ENCODE results near the gene FAM32A.

Gene FAM32A

GRCh38 chr19:16185123-16185767, at the start of gene FAM32A:
TSS of gene FAM32A (plus strand) at chr19:16185410. CDS start at chr19:16185443, 33 bp downstream.
- H3K27ac ChIP-seq (ENCODE audit: low read depth, low read length): peak within 1 kb of the TSS; percentile 82
- peaks cover 29% of the 10 kb centered on the region for H3K36me3 ChIP-seq (ENCODE audit: control insufficient read depth, insufficient read depth, low read length)
- H3K4me3 ChIP-seq (ENCODE audit: low read depth, low read length): peak within 1 kb of the TSS; percentile 84
- H3K9ac ChIP-seq (ENCODE audit: low read depth, low read length): peak within 1 kb of the TSS; percentile 88
- no peaks in the 10 kb centered on the region for H3K9me3 ChIP-seq (ENCODE audit: control insufficient read depth, insufficient read depth, low read length)
- peaks cover 2% of the 10 kb centered on the region; the same call in 1 of the 2 replicates for H3K4me1 ChIP-seq (ENCODE audit: control insufficient read depth, insufficient read depth, low read length)
- no peaks in the 10 kb centered on the region for H3K27me3 ChIP-seq (ENCODE audit: control insufficient read depth, insufficient read depth, low read length)

GRCh38 chr19:16135430-16136127, 49.6 kb upstream of the FAM32A start:
- Histone ChIP-seq H3K27me3 (ENCODE audit: control insufficient read depth, insufficient read depth, low read length) (no peaks in the 10 kb centered on the region), H3K4me1 (ENCODE audit: control insufficient read depth, insufficient read depth, low read length) (no peaks in the 10 kb centered on the region), H3K4me3 (ENCODE audit: low read depth, low read length) (no peak overlapping the region), H3K9ac (ENCODE audit: low read depth, low read length) (no peak overlapping the region), H3K27ac (ENCODE audit: low read depth, low read length) (no peak overlapping the region), H3K36me3 (ENCODE audit: control insufficient read depth, insufficient read depth, low read length) (peaks cover 36% of the 10 kb centered on the region), H3K9me3 (ENCODE audit: control insufficient read depth, insufficient read depth, low read length) (no peaks in the 10 kb centered on the region)

GRCh38 chr19:16136185-16136999, 48.8 kb upstream of the FAM32A start:
- Histone ChIP-seq H3K27me3 (ENCODE audit: control insufficient read depth, insufficient read depth, low read length) (no peaks in the 10 kb centered on the region), H3K9me3 (ENCODE audit: control insufficient read depth, insufficient read depth, low read length) (no peaks in the 10 kb centered on the region), H3K36me3 (ENCODE audit: control insufficient read depth, insufficient read depth, low read length) (peaks cover 33% of the 10 kb centered on the region), H3K4me1 (ENCODE audit: control insufficient read depth, insufficient read depth, low read length) (no peaks in the 10 kb centered on the region), H3K9ac (ENCODE audit: low read depth, low read length) (no peak overlapping the region), H3K27ac (ENCODE audit: low read depth, low read length) (no peak overlapping the region), H3K4me3 (ENCODE audit: low read depth, low read length) (no peak overlapping the region)

GRCh38 chr19:16139752-16140151, 45.5 kb upstream of the FAM32A start:
- Histone ChIP-seq H3K4me1 (ENCODE audit: control insufficient read depth, insufficient read depth, low read length) (peaks cover 8% of the 10 kb centered on the region; the same call in 1 of the 2 replicates), H3K9ac (ENCODE audit: low read depth, low read length) (no peak overlapping the region), H3K27me3 (ENCODE audit: control insufficient read depth, insufficient read depth, low read length) (no peaks in the 10 kb centered on the region), H3K9me3 (ENCODE audit: control insufficient read depth, insufficient read depth, low read length) (no peaks in the 10 kb centered on the region), H3K4me3 (ENCODE audit: low read depth, low read length) (no peak overlapping the region), H3K27ac (ENCODE audit: low read depth, low read length) (no peak overlapping the region), H3K36me3 (ENCODE audit: control insufficient read depth, insufficient read depth, low read length) (no peaks in the 10 kb centered on the region)

GRCh38 chr19:16141043-16141442, 44.2 kb upstream of the FAM32A start:
- Histone ChIP-seq H3K27ac (ENCODE audit: low read depth, low read length) (no peak overlapping the region), H3K9me3 (ENCODE audit: control insufficient read depth, insufficient read depth, low read length) (no peaks in the 10 kb centered on the region), H3K27me3 (ENCODE audit: control insufficient read depth, insufficient read depth, low read length) (no peaks in the 10 kb centered on the region), H3K4me1 (ENCODE audit: control insufficient read depth, insufficient read depth, low read length) (peaks cover 8% of the 10 kb centered on the region; the same call in 1 of the 2 replicates), H3K36me3 (ENCODE audit: control insufficient read depth, insufficient read depth, low read length) (no peaks in the 10 kb centered on the region), H3K4me3 (ENCODE audit: low read depth, low read length) (no peak overlapping the region), H3K9ac (ENCODE audit: low read depth, low read length) (no peak overlapping the region)

- Histone ChIP-seq H3K27ac (ENCODE audit: low read depth, low read length) (no peak overlapping the region), H3K27me3 (ENCODE audit: control insufficient read depth, insufficient read depth, low read length) (no peaks in the 10 kb centered on the region), H3K4me1 (ENCODE audit: control insufficient read depth, insufficient read depth, low read length) (peaks cover 8% of the 10 kb centered on the region; the same call in 1 of the 2 replicates), H3K36me3 (ENCODE audit: control insufficient read depth, insufficient read depth, low read length) (no peaks in the 10 kb centered on the region), H3K4me3 (ENCODE audit: low read depth, low read length) (no peak overlapping the region), H3K9me3 (ENCODE audit: control insufficient read depth, insufficient read depth, low read length) (no peaks in the 10 kb centered on the region), H3K9ac (ENCODE audit: low read depth, low read length) (no peak overlapping the region)
Measured at GRCh38 chr19:16142032-16142580, 43.1 kb upstream of the FAM32A start.

- H3K4me3 ChIP-seq (ENCODE audit: low read depth, low read length): no peak within 1 kb of the TSS; the same call in 1 of the 2 replicates
- no peaks in the 10 kb centered on the region for H3K9me3 ChIP-seq (ENCODE audit: control insufficient read depth, insufficient read depth, low read length)
- no peaks in the 10 kb centered on the region for H3K36me3 ChIP-seq (ENCODE audit: control insufficient read depth, insufficient read depth, low read length)
- H3K27me3 ChIP-seq (ENCODE audit: control insufficient read depth, insufficient read depth, low read length): no peaks in the 10 kb centered on the region
- H3K9ac ChIP-seq (ENCODE audit: low read depth, low read length): no peak within 1 kb of the TSS
- H3K27ac ChIP-seq (ENCODE audit: low read depth, low read length): no peak within 1 kb of the TSS
- H3K4me1 ChIP-seq (ENCODE audit: control insufficient read depth, insufficient read depth, low read length): peaks cover 8% of the 10 kb centered on the region; the same call in 1 of the 2 replicates
Measured at GRCh38 chr19:16143399-16144215, 41.6 kb upstream of the FAM32A start, which contains the start of gene HSH2D. TSS of gene HSH2D (plus strand) at chr19:16143685. CDS start at chr19:16148751, 5,066 bp downstream.

GRCh38 chr19:16144216-16144581, 41.0 kb upstream of the FAM32A start:
- Histone ChIP-seq H3K36me3 (ENCODE audit: control insufficient read depth, insufficient read depth, low read length) (no peaks in the 10 kb centered on the region), H3K4me1 (ENCODE audit: control insufficient read depth, insufficient read depth, low read length) (peaks cover 8% of the 10 kb centered on the region; the same call in 1 of the 2 replicates), H3K27me3 (ENCODE audit: control insufficient read depth, insufficient read depth, low read length) (no peaks in the 10 kb centered on the region), H3K27ac (ENCODE audit: low read depth, low read length) (no peak overlapping the region), H3K9ac (ENCODE audit: low read depth, low read length) (no peak overlapping the region), H3K9me3 (ENCODE audit: control insufficient read depth, insufficient read depth, low read length) (no peaks in the 10 kb centered on the region), H3K4me3 (ENCODE audit: low read depth, low read length) (no peak overlapping the region)

- no peak overlapping the region for H3K27ac ChIP-seq (ENCODE audit: low read depth, low read length)
- H3K9me3 ChIP-seq (ENCODE audit: control insufficient read depth, insufficient read depth, low read length): no peaks in the 10 kb centered on the region
- H3K36me3 ChIP-seq (ENCODE audit: control insufficient read depth, insufficient read depth, low read length): no peaks in the 10 kb centered on the region
- no peaks in the 10 kb centered on the region for H3K27me3 ChIP-seq (ENCODE audit: control insufficient read depth, insufficient read depth, low read length)
- peaks cover 8% of the 10 kb centered on the region; the same call in 1 of the 2 replicates for H3K4me1 ChIP-seq (ENCODE audit: control insufficient read depth, insufficient read depth, low read length)
- no peak overlapping the region for H3K4me3 ChIP-seq (ENCODE audit: low read depth, low read length)
- no peak overlapping the region for H3K9ac ChIP-seq (ENCODE audit: low read depth, low read length)
Measured at GRCh38 chr19:16146112-16146511, 39.1 kb upstream of the FAM32A start.

Measured in HUES48 (cell line).